ENCODE results near the gene ABCA7.

The ABCA7 gene

GRCh38 chr19:1002600-1002999, 37.3 kb upstream of the ABCA7 start:
- DNase-seq (ENCODE audit: low spot score): no peak

DNA sequence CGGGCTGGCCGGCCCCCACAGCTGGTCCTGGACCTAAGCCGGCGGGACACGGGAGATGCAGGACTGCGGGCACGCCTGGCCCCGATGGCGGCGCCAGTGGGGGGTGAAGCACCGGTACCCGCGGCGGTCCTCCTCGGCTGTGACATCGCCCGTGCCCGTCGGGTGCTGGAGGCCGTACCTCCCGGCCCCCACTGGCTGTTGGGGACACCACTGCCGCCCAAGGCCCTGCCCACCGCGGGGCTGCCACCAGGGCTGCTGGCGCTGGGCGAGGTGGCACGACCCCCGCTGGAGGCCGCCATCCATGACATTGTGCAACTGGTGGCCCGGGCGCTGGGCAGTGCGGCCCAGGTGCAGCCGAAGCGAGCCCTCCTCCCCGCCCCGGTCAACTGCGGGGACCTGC, 36.6 kb upstream of the ABCA7 start:
- DNase-seq (ENCODE audit: low spot score): no peak

DNA sequence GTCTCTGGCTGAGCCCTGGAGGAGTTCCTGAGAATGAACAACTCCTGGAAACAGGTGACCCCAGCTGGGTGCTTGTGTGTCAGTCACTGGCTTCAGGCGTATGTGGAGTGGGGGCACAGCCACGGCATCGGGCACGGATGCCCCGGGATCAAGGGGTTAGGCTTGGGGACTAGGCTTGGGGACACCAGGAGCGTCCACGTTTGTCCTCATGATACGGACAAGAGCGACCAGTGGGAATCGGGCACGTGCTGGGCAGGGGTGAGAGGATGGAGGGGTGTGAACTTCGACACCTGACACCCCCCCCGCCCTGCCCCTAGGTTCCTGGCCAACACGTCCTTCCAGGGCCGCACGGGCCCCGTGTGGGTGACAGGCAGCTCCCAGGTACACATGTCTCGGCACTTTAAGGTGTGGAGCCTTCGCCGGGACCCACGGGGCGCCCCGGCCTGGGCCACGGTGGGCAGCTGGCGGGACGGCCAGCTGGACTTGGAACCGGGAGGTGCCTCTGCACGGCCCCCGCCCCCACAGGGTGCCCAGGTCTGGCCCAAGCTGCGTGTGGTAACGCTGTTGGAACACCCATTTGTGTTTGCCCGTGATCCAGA, 35.6 kb upstream of the ABCA7 start:
- no peak for DNase-seq (ENCODE audit: low spot score)

- no peak for DNase-seq (ENCODE audit: low spot score)
Measured at GRCh38 chr19:1004803-1005664, 34.9 kb upstream of the ABCA7 start.

- DNase-seq (ENCODE audit: low spot score): no peak
Measured at GRCh38 chr19:1006711-1007398, 33.1 kb upstream of the ABCA7 start.

DNA sequence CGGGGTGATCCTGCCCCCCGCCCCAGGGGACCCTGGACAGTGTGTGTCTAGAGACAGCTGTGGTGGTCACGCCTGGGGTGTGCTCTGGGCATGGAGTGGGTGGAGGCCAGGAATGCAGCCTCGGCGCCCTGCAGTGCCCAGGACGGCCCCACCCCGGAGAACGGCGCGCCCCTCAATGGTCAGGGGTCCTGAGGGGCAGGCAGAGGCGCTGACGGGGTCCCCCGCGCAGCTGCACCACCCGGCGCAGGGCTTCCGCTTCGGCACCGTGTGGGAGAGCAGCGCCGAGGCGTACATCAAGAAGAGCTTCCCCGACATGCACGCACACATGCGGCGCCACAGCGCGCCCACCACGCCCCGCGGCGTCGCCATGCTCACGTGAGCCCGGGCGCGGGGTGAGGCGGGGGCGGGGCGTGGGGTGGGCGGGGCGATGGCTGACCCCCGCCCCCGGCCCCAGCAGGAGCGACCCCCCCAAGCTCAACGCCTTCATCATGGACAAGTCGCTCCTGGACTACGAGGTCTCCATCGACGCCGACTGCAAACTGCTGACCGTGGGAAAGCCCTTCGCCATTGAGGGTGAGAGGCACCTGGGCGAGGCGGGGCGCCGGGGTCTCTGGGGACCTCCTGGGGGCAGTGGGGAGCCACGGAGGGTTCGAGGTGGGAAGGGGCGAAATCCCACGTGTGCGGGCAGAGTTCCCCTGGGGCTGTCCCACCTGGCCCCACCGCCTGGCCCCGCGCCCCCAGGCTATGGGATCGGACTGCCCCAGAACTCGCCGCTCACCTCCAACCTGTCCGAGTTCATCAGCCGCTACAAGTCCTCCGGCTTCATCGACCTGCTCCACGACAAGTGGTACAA, 32.3 kb upstream of the ABCA7 start:
- DNase-seq (ENCODE audit: low spot score): no peak

DNA sequence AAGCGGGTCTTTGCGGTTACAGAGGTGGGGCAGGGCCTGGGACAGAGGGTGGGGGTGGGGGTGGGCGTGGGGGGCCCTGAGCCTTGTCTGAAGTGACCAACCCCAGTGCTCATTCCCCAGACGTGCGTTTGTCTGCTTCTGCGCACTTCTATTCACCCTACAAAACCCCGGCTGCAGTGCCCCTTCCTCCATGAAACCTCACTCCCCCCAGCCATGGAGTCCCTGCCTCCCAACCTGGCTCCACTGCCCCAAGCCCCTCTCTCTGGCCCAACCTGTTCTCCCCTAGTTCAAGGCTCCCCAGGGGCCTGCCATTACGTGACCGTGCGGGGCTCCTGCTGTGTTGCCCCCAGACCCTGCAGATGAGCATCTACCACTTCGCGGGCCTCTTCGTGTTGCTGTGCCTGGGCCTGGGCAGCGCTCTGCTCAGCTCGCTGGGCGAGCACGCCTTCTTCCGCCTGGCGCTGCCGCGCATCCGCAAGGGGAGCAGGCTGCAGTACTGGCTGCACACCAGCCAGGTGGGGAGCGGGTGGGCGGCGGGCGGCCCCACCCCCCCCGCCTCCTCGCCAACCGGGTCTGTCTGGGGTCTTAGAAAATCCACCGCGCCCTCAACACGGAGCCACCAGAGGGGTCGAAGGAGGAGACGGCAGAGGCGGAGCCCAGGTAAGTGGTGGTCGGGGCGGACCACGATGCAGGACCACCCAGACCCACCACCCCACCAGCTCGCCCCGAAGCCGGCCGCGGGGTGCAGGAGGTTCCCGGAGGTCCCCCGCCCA, 31.5 kb upstream of the ABCA7 start:
- DNase-seq (ENCODE audit: low spot score): no peak

DNA sequence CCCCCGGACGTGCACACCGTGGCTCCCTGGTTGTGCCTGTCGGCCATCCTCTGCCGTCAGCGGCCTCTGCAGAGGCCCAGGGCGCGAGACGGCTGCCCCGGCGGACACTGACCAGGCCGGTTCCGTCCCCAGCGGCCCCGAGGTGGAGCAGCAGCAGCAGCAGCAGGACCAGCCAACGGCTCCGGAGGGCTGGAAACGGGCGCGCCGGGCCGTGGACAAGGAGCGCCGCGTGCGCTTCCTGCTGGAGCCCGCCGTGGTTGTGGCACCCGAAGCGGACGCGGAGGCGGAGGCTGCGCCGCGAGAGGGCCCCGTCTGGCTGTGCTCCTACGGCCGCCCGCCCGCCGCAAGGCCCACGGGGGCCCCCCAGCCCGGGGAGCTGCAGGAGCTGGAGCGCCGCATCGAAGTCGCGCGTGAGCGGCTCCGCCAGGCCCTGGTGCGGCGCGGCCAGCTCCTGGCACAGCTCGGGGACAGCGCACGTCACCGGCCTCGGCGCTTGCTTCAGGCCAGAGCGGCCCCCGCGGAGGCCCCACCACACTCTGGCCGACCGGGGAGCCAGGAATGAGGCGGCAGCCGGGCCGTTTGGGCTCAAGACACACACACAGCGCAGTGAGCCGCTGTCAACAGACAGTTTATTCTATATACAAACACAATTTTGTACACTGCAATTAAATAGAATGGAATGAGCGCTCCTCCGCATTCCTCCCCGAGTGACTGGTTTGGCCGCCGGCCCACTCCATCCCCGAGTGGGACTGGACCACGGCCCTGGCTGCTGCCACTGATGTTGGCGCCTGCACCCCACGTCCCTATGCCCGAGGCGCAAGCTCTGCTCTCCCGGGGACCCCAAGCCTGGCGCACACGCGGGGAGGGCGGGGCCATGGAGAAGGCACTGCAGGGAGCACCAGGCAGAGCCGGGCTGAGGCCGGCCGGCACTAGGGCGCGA, 30.6 kb upstream of the ABCA7 start:
- DNase-seq (ENCODE audit: low spot score): no peak

GRCh38 chr19:1009981-1010538, 29.8 kb upstream of the ABCA7 start:
- DNase-seq (ENCODE audit: low spot score): no peak

DNA sequence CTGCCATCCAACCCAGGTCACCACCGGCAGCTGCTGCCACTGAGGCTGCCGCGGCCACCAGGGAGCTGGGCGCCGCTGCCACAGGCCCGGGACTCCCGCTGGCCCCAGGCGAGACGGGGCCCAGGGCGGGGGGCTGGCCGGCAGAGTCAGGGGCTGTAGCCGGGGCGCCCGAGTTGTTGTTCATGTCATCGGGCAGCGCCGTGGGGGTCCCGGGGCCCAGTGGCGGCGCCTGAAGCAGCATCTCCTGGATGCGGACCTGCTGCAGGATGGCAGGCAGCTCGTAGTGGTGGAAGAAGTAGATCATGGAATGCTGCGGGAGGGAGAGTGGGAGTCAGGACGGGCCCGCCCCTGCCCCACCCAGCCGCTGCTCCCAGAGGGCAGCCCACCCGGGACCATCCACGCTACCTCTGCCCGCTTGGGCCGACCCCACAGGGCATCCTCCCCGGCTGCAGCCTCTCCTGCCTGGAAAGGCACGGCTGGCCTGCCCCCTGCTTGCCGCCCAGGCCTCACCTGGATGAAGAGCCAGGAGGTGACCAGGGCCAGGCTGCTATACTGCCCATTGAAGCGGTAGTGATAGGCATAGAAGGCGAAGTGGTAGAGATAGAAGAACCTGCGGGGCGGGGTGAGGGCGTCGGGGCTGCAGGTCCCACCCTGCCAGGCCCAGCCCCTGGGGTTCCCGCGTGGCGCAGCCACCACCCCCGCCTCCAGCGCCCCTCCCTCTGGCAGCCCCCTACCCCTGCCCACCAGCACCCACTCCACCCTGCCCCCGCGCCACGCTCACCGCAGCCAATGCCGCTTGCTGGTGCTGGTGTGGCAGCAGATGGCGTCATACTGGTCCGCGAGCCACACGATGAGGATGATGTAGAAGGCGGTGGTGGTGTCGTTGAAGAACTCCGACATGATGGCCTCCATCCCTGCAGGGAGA, 29.1 kb upstream of the ABCA7 start:
- DNase-seq (ENCODE audit: low spot score): no peak

DNA sequence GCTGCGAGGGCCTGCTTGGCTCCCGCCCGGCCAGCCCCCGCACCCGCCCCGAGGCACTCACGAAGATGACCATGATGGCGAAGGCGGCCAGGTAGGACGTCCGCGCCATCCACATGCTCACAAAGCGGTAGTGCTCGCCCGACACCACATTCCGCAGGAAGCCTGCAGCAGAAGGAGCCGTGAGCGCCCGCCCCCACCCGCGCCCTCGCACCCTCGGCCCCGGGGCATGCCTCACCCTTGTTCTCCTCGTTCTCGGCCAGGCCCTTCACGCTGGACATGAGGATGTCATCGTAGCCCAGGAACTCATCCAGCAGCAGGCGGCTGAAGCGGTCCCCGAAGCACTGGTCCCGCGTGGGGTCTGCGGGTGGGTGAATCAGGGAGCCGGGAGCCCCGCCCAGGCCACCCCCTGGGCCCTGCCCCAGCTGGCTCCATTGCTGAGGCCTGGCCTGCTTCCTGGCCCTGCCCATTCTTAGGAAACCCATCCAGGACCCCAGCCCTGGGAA, 28.0 kb upstream of the ABCA7 start:
- DNase-seq (ENCODE audit: low spot score): no peak

DNA sequence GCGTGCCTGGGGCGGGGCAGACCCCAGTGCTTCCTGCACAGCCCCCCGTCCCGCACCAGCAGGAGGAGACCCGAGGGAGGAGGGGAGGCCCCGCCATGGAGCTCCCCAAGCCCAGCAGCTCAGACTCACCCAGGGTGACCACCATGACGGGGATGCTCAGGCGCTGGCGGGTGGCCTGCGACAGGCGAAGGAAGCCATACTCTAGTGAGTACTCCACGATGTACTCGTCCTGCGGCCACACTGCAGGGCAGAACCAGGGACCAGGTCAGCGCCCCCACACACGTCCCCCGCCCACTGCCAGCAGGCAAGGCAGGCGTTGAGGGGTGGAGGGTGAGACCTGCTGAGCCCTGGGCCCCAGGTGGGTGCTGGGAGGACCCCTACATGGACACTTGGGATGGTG, 27.6 kb upstream of the ABCA7 start:
- DNase-seq (ENCODE audit: low spot score): no peak

DNA sequence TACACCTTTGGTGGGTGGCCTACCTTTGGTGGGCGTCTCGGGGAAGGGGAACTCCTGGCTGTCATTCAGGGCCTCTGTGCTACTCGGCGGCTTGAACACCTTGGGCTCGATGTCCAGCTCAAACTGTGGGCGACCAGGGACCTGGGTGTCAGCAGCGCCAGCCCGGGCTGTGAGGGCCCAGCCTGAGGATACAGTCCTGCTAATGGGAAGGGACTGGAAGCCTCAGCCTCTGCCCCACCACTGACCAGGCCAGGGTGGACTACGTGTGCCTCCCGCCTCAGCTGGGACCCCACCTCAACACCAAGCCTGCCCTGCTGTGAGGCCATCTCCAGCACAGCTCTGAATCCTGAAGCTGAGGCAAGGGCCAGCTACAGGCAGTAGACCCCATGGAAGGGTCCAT, 26.7 kb upstream of the ABCA7 start:
- no peak for DNase-seq (ENCODE audit: low spot score)

- DNase-seq (ENCODE audit: low spot score): no peak
Measured at GRCh38 chr19:1014161-1015060, 25.5 kb upstream of the ABCA7 start.

DNA sequence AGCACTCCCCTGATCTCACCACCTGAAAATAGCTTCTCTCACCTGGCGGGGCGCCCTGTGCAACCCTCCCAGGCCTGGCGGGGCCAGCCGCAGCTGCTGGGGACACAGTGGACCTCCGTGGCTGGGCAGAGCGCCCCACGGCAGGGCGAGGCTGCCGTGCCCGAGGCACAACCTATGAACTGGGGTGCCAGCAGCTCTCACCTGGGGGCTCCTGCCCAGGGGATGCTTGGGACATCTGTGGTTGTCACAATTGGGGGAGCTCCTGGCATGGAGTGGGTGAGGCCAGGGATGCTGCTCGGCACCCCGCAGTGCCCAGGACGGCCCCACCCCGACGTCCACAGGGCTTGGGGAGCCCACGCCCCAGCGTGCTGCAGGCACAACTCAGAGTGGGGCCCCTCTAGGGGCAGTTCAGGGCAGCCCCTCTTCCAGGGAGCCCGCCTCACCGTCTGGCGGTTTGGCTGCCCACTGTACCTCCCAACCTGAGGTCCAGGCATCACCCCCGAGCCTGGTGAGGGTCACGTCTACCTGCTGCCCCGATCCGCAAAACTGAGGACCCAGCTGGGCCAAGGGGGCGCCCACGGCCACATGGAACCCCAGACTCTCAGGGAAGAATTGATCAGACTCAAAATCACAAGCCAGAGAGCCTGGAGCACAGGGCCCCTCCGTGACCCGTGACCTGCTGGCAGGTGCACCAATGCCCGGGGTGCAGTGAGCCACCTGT, 24.7 kb upstream of the ABCA7 start:
- no peak for DNase-seq (ENCODE audit: low spot score)

DNA sequence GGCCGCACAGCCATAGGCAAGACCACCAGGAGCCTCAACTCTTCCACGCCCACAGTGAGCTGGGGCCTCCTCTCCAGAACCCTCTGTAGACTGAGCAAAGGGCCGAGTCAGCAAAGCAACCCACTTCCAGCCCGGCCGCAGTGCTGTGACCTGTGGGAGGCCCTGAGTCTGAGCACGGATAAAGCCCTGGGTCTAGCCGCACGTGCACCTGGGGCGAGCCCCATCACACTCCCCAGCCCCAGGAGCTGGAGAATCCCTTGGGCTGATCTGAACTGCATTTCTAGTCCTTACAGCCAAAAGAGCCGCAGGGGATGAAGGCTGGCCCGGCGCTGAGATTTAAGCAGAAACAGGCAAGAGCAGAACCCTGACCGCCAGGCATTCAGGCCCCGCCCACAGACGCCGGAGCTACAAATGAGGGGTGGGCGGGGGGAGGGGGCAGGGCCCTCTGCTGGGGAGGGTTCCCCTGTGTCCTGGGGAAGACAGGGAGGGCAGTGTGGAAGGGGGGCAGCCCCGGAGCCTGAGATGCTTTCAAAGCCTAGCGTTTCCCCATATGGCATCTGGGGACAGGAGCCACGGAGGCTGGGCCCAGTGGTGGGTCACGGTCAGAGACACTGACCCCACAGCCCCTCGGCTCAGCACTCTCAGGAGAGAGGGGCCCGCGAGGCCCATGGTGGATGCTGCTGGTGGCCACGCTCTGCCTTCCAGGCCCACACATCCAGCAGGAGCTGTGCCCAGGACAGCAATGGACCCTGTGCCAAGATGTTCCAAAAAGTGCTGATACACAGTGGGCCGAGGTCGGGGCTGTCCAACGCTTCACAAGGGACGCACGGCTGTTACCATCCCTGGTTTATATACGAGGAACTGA, 23.9 kb upstream of the ABCA7 start:
- no peak for DNase-seq (ENCODE audit: low spot score)
